ENCODE data around the gene SPDYE6. TPM values are rescaled to one million over a fixed set of nuclear protein-coding genes. Genes with fewer than 3 reads are reported as not detected.
"Not testable (repeated sequence)": the region's sequence is repeated elsewhere in the genome, so short reads cannot be mapped to it uniquely, and the experiment has no call there.

The SPDYE6 gene
- total and polyA plus RNA-seq, 7 donors: 0.05 to 0.08 (median 0.08) TPM; not detected in 4

DNA sequence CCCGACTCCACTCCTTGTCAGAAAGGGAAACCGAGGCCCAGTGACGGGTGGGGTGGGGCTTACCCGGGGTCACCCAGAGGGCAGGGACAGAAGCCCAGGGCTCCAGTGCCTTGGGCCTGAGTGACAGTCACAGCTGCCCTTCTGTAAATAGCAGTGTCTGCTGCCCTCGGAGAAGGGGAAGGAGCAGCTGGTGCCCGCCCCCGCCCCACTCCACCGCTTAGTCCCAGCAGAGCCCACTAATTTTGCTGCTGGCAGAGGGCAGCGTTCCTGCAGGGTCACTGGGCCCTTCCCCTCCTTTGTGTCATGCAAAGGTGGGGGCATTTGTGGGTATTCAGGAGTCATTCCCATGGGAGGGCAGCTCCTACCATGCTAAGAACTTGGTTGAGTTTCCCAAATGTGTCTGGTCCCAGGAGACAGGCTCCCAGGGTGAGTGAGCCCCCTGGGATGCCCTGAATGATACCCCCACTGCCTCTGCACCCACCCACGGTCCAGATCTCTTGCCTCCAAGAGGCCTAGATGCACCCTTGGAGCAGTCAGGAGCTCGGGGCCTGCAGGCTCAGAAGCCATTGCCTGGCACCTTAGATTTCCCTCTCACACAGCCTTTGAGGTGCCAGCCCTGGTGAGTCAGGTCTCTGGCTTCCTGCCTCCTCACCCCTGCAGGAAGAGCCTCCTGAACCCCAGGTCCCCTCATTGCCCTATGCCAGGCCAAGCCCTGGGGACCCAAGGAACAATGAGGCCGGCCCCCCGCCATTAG, 52.4 kb downstream of the SPDYE6 start:
- peaks cover 0 to 5% of the 10 kb centered on the region in 2 donors for H3K36me3 ChIP-seq (ENCODE audit: insufficient read depth in 1 of 2, low read depth in 1 of 2)
- 28 to 43% (median 31%) methylated on average over 13 of the region's 13 CpGs for WGBS, 3 donors
- H3K4me1 ChIP-seq: peaks cover 43% of the 10 kb centered on the region
- intact Hi-C loops (cut with DNase I): loop anchor here in 1 of 2 donors (5.0 kb wide), 1 partner anchor 83 kb away; no protein-coding TSS in a partner anchor
- H3K27me3 ChIP-seq (ENCODE audit: insufficient read depth in 3 of 3, low read length in 2 of 3): no peaks in the 10 kb centered on the region
- TF ChIP-seq, protein P1, sequence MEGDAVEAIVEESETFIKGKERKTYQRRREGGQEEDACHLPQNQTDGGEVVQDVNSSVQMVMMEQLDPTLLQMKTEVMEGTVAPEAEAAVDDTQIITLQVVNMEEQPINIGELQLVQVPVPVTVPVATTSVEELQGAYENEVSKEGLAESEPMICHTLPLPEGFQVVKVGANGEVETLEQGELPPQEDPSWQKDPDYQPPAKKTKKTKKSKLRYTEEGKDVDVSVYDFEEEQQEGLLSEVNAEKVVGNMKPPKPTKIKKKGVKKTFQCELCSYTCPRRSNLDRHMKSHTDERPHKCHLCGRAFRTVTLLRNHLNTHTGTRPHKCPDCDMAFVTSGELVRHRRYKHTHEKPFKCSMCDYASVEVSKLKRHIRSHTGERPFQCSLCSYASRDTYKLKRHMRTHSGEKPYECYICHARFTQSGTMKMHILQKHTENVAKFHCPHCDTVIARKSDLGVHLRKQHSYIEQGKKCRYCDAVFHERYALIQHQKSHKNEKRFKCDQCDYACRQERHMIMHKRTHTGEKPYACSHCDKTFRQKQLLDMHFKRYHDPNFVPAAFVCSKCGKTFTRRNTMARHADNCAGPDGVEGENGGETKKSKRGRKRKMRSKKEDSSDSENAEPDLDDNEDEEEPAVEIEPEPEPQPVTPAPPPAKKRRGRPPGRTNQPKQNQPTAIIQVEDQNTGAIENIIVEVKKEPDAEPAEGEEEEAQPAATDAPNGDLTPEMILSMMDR (IDR thresholded peaks at IDR 0.05): no peak
- H3K27ac ChIP-seq: peak overlapping the region; percentile 84
- ATAC-seq (peak; percentile 86 to 93 (median 88)), DNase-seq (peak; percentile 80 to 93)
- H3K9me3 ChIP-seq: no peaks in the 10 kb centered on the region
- H3K4me3 ChIP-seq: peak overlapping the region; percentile 20

DNA sequence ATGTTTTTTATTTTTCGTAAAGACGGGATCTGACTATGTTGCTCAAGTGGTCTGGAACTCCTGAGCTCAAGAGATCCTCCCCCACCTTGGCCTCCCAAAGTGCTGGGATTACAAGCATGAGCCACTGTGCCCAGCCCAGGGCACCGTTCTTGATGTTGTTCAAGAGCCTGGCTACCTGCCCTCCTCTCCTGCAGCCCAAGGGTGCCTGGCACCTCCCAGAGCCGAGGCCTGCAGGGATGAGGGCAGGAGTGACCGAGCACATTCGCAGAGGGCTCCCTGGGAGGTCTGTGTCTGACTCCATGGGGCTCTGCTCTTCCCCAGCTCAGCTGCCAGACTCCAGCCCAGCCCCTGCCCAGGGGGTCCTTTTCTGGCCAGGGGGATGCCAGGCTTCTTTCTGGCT, 54.2 kb downstream of the SPDYE6 start:
- no peaks in the 10 kb centered on the region for H3K9me3 ChIP-seq
- intact Hi-C loops (cut with DNase I): loop anchor here in 1 of 2 donors (5.0 kb wide), 1 partner anchor 85 kb away; no protein-coding TSS in a partner anchor
- H3K4me3 ChIP-seq: peak overlapping the region; percentile 11
- TF ChIP-seq, protein P1 (IDR thresholded peaks at IDR 0.05): no peak
- peak in 1 of 4 donors; percentile 20 for ATAC-seq
- H3K4me1 ChIP-seq: peaks cover 35% of the 10 kb centered on the region
- peak overlapping the region; percentile 84 for H3K27ac ChIP-seq
- no peak for DNase-seq
- WGBS, 3 donors: 28 to 47% (median 40%) methylated on average over 6 of the region's 6 CpGs
- no peaks in the 10 kb centered on the region for H3K27me3 ChIP-seq (ENCODE audit: insufficient read depth in 3 of 3, low read length in 2 of 3)
- H3K36me3 ChIP-seq (ENCODE audit: insufficient read depth in 1 of 2, low read depth in 1 of 2): no peaks in the 10 kb centered on the region

DNA sequence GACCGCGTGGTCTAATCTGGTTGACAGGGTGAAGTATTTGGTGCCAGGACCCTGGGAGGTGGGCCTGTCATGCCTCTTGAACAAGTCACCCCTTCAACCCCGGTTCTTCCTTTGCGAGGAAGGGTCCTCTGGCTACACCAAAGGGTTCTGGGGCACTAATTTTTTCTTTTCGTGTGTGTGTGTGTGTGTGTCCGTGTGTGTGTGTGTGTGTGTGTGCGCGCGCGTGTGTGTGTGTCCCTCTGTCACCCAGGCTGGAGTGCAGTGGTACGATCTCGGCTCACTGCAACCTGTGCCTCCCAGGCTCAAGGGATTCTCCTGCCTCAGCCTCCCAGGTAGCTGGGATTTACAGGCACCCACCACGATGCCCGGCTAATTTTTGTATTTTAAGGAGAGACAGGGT, 54.9 kb downstream of the SPDYE6 start:
- WGBS, 3 donors: 63 to 89% (median 77%) methylated on average over 9 to 14 of the region's 14 CpGs
- not testable (repeated sequence) for ATAC-seq; DNase-seq; H3K9me3 ChIP-seq; H3K36me3 ChIP-seq (ENCODE audit: insufficient read depth in 1 of 2, low read depth in 1 of 2); H3K27me3 ChIP-seq (ENCODE audit: insufficient read depth in 3 of 3, low read length in 2 of 3)
- Histone ChIP-seq H3K4me3 (peak overlapping the region; percentile 49), H3K4me1 (peaks cover 35% of the 10 kb centered on the region), H3K27ac (peak overlapping the region; percentile 84)
- intact Hi-C loops (cut with DNase I): loop anchor here in 1 of 2 donors (5.0 kb wide), 1 partner anchor 86 kb away; no protein-coding TSS in a partner anchor

DNA sequence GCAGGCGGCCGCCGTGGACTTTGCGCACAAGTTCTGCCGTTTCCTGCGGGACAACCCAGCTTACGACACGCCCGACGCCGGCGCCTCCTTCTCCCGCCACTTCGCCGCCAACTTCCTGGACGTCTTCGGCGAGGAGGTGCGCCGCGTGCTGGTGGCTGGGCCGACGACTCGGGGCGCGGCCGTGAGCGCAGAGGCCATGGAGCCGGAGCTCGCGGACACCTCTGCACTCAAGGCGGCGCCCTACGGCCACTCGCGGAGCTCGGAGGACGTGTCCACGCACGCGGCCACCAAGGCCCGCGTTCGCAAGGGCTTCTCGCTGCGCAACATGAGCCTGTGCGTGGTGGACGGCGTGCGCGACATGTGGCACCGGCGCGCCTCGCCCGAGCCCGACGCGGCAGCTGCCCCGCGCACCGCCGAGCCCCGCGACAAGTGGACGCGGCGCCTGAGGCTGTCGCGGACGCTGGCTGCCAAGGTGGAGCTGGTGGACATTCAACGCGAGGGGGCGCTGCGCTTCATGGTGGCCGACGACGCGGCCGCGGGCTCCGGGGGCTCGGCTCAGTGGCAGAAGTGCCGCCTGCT, 55.5 kb downstream of the SPDYE6 start:
- Histone ChIP-seq H3K36me3 (ENCODE audit: insufficient read depth in 1 of 2, low read depth in 1 of 2) (no peaks in the 10 kb centered on the region), H3K27me3 (ENCODE audit: insufficient read depth in 3 of 3, low read length in 2 of 3) (no peaks in the 10 kb centered on the region), H3K27ac (peak overlapping the region; percentile 77), H3K4me3 (peak overlapping the region; percentile 49), H3K9me3 (no peaks in the 10 kb centered on the region), H3K4me1 (peaks cover 41% of the 10 kb centered on the region)
- 59 to 66% (median 61%) methylated on average over 78 to 84 of the region's 84 CpGs for WGBS, 3 donors
- TF ChIP-seq, protein P1 (IDR thresholded peaks at IDR 0.05): peak; percentile 49
- DNase-seq: peak; percentile 61 to 85
- peak; percentile 12 to 58 (median 35) for ATAC-seq
- intact Hi-C loops (cut with DNase I): loop anchor here in 1 of 2 donors (5.0 kb wide), 1 partner anchor 87 kb away; no protein-coding TSS in a partner anchor

Data from psoas muscle (tissue), 8 donors.